SU-DHL-6 (cell line): ENCODE measurements around the gene STK26.
"Not testable (repeated sequence)": the region's sequence is repeated elsewhere in the genome, so short reads cannot be mapped to it uniquely, and the experiment has no call there.

ENCODE experiments used
- H2AFZ ChIP-seq: fragments of 200-600 bp; sonication (generic); 2 replicates; pipeline ENCODE4 v1.6.1; 2014; ENCODE audit warnings: low read depth, mild to moderate bottlenecking, moderate library complexity, mixed read lengths, antibody characterized with exemption, low read length; ENCODE audit not compliant: severe bottlenecking
- H3F3A ChIP-seq: fragments of 200-600 bp; shearing (Covaris generic); 2 replicates; pipeline ENCODE4 v1.6.0; 2016; ENCODE audit warnings: antibody characterized with exemption, mild to moderate bottlenecking; ENCODE audit not compliant: insufficient read depth
- H3K27ac ChIP-seq: fragments of 200-600 bp; sonication (generic); 2 replicates; pipeline ENCODE4 v1.5.1; 2016; ENCODE audit warnings: low read depth, mild to moderate bottlenecking, low read length, moderate library complexity, mixed read lengths
- H3K27me3 ChIP-seq: fragments of 200-600 bp; sonication (generic), shearing (Covaris generic); 2 replicates; pipeline ENCODE4 v1.6.0; 2014; ENCODE audit warnings: mild to moderate bottlenecking, low read length
- H3K36me3 ChIP-seq: fragments of 200-600 bp; sonication (generic); 2 replicates; pipeline ENCODE4 v1.6.1; 2014; ENCODE audit warnings: mild to moderate bottlenecking, low read length, mixed read lengths
- H3K4me2 ChIP-seq: fragments of 300-600, 200-600 bp; shearing (Covaris generic), sonication (generic); 2 replicates; pipeline ENCODE4 v1.6.0; 2014; ENCODE audit warnings: low read length, low read depth, mild to moderate bottlenecking; ENCODE audit not compliant: poor library complexity, severe bottlenecking
- H3K4me3 ChIP-seq: fragments of 200-600 bp; sonication (generic); 2 replicates; pipeline ENCODE4 v1.5.1; 2014; ENCODE audit warnings: antibody characterized with exemption, low read length, mild to moderate bottlenecking, mixed read lengths; ENCODE audit not compliant: insufficient read depth, poor library complexity, severe bottlenecking
- H3K79me2 ChIP-seq: fragments of 200-600 bp; sonication (generic); 2 replicates; pipeline ENCODE4 v1.6.1; 2014; ENCODE audit warnings: mild to moderate bottlenecking, low read length, moderate library complexity; ENCODE audit not compliant: insufficient read depth
- H3K9ac ChIP-seq: fragments of 200-600 bp; sonication (generic); 2 replicates; pipeline ENCODE4 v1.7.0; 2014; ENCODE audit warnings: mild to moderate bottlenecking, low read length
- H3K9me2 ChIP-seq: fragments of 200-600 bp; sonication (generic); replicated peaks from 2 replicates; pipeline ENCODE4 v1.6.1; 2014; ENCODE audit warnings: low read length; ENCODE audit not compliant: insufficient read depth
- H3K9me3 ChIP-seq: fragments of 200-600 bp; sonication (generic); 2 replicates; pipeline ENCODE4 v1.6.1; 2014; ENCODE audit warnings: low read length, mixed read lengths; ENCODE audit not compliant: insufficient read depth
- H4K20me1 ChIP-seq: fragments of 200-600 bp; sonication (generic); 2 replicates; pipeline ENCODE4 v1.6.1; 2014; ENCODE audit warnings: low read depth, mild to moderate bottlenecking, antibody characterized with exemption, low read length, moderate library complexity, mixed read lengths
- CTCF ChIP-seq: fragments of 200-600 bp; sonication (generic); IDR thresholded peaks from one replicate; pipeline ENCODE4 v1.5.1; 2017; ENCODE audit warnings: antibody characterized with exemption, mild to moderate bottlenecking, low read length, moderate library complexity; ENCODE audit not compliant: insufficient read depth, poor library complexity, severe bottlenecking
- EZH2phosphoT487 ChIP-seq: fragments of 200-600 bp; sonication (generic), shearing (Covaris generic); conservative IDR thresholded peaks from 2 replicates; pipeline ENCODE4 v1.6.1; 2018; ENCODE audit warnings: mild to moderate bottlenecking, antibody characterized with exemption, low read length, moderate library complexity, mixed read lengths

The STK26 gene

GRCh38 chrX:132045456-132045855 lies 22.4 kb downstream of the STK26 start:
- Histone ChIP-seq H3K9me3 (no peaks in the 10 kb centered on the region), H3K27me3 (no peaks in the 10 kb centered on the region), H3K4me3 (no peak overlapping the region), H2AFZ (no peak overlapping the region), H3K9me2 (no peaks in the 10 kb centered on the region), H3K9ac (no peak overlapping the region), H3F3A (no peaks in the 10 kb centered on the region), H3K4me2 (no peak overlapping the region), H3K27ac (no peak overlapping the region), H4K20me1 (no peaks in the 10 kb centered on the region), H3K79me2 (peaks cover 56% of the 10 kb centered on the region), H3K36me3 (no peaks in the 10 kb centered on the region)
- no peak for TF ChIP-seq CTCF
- TF ChIP-seq EZH2phosphoT487, result no peak

GRCh38 chrX:132046533-132046932 lies 23.4 kb downstream of the STK26 start:
- Histone ChIP-seq H3K36me3 (no peaks in the 10 kb centered on the region), H3K9ac (no peak overlapping the region), H3K27ac (no peak overlapping the region), H2AFZ (no peak overlapping the region), H3K4me3 (no peak overlapping the region), H3K79me2 (peaks cover 56% of the 10 kb centered on the region), H3K9me3 (no peaks in the 10 kb centered on the region), H3K27me3 (no peaks in the 10 kb centered on the region), H3K9me2 (no peaks in the 10 kb centered on the region), H3F3A (no peaks in the 10 kb centered on the region), H3K4me2 (no peak overlapping the region), H4K20me1 (no peaks in the 10 kb centered on the region)
- no peak for TF ChIP-seq EZH2phosphoT487

GRCh38 chrX:132051778-132052177 lies 28.7 kb downstream of the STK26 start:
- not testable (repeated sequence) for H3K27me3 ChIP-seq, H3K4me3 ChIP-seq, H4K20me1 ChIP-seq, H3K27ac ChIP-seq, H3K4me2 ChIP-seq, H2AFZ ChIP-seq, H3K9ac ChIP-seq, H3K9me2 ChIP-seq, H3K9me3 ChIP-seq, H3K36me3 ChIP-seq, H3F3A ChIP-seq
- peaks cover 28% of the 10 kb centered on the region for H3K79me2 ChIP-seq

- Histone ChIP-seq H3K9me2 (no peaks in the 10 kb centered on the region), H3K4me2 (no peak overlapping the region), H3K27ac (no peak overlapping the region), H3K27me3 (no peaks in the 10 kb centered on the region), H3F3A (no peaks in the 10 kb centered on the region), H4K20me1 (no peaks in the 10 kb centered on the region), H3K4me3 (no peak overlapping the region), H3K9me3 (no peaks in the 10 kb centered on the region), H3K79me2 (0 out of 2 replicates have a peak, but pooled peaks cover 5% of the 10 kb centered on the region), H3K9ac (no peak overlapping the region), H2AFZ (no peak overlapping the region), H3K36me3 (no peaks in the 10 kb centered on the region)
- TF ChIP-seq EZH2phosphoT487 (no peak), CTCF (no peak)
These were observed 34.9 kb downstream of the STK26 start for GRCh38 chrX:132058050-132058449.
